Choroid plexus epithelial cell (primary cell): ENCODE results near the gene RAB6A.

ENCODE experiments used
- DNase-seq: peaks from one replicate; pipeline ENCODE4 v3.0.0-alpha.2; 2010; ENCODE audit warnings: low read depth
- H3K4me3 ChIP-seq: 2 replicates; pipeline ENCODE4 v1.5.1; 2011; ENCODE audit warnings: low read depth, mild to moderate bottlenecking, control low read depth, low read length, moderate library complexity
- TF ChIP-seq, protein P1 (sequence below): conservative IDR thresholded peaks from 2 replicates; pipeline ENCODE4 v1.5.1; 2011; ENCODE audit warnings: low read depth, mild to moderate bottlenecking, control low read depth, inconsistent platforms, low read length, moderate library complexity

RAB6A gene

DNA sequence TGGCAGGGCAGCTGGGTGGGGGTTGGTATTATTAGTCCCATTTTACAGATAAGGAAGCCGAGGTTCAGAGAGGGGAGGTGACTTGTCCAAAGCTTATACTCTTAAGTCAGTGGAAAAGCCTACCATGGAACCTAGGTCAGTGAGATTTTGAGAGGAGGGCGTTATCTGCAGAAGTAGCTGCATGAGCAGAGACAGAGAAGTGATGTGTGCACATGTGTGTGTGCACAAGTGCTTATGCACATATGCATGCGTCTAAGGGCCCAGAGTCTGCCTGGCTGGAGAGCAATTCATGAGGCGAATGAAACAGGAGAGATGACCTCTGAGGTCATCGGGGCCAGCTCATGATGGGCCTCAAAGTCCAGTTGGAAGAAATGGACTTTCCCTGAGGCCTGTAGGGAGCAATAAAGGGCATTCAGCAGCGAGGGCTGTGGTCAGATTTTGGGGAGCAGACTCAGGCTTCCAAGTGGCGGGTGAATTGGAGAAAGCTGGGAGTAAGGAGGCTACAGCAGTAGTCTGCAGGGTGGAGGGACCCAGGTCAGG lies 106.3 kb downstream of the RAB6A start:
- H3K4me3 ChIP-seq, result no peak overlapping the region
- TF ChIP-seq, protein P1, sequence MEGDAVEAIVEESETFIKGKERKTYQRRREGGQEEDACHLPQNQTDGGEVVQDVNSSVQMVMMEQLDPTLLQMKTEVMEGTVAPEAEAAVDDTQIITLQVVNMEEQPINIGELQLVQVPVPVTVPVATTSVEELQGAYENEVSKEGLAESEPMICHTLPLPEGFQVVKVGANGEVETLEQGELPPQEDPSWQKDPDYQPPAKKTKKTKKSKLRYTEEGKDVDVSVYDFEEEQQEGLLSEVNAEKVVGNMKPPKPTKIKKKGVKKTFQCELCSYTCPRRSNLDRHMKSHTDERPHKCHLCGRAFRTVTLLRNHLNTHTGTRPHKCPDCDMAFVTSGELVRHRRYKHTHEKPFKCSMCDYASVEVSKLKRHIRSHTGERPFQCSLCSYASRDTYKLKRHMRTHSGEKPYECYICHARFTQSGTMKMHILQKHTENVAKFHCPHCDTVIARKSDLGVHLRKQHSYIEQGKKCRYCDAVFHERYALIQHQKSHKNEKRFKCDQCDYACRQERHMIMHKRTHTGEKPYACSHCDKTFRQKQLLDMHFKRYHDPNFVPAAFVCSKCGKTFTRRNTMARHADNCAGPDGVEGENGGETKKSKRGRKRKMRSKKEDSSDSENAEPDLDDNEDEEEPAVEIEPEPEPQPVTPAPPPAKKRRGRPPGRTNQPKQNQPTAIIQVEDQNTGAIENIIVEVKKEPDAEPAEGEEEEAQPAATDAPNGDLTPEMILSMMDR, result no peak
- no peak for DNase-seq

DNA sequence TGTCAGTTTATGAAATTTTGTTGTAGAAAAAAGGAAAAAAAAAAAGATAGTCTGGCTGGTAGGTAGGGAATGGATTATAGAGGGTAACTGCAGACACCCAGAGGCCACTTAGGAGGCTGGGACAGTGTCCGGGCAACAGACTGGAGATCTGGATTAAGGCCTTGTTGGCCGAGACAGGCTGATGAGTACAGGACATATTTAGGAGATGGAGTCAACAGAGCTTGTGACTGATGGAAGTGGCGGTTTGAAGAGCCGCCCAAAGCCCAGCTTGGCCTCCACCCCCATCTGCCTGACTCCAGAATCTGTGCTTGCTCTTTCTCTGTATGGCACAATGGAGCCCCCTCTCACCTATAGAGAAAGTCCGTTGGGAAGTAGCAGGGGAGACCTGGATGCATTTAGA lies 106.9 kb downstream of the RAB6A start:
- H3K4me3 ChIP-seq, result no peak overlapping the region
- TF ChIP-seq, protein P1, result no peak
- DNase-seq, result no peak

- no peak for DNase-seq
- H3K4me3 ChIP-seq, result no peak overlapping the region
- TF ChIP-seq, protein P1, result no peak
Observed at GRCh38 chr11:73652856-73653559, 107.9 kb downstream of the RAB6A start.

DNA sequence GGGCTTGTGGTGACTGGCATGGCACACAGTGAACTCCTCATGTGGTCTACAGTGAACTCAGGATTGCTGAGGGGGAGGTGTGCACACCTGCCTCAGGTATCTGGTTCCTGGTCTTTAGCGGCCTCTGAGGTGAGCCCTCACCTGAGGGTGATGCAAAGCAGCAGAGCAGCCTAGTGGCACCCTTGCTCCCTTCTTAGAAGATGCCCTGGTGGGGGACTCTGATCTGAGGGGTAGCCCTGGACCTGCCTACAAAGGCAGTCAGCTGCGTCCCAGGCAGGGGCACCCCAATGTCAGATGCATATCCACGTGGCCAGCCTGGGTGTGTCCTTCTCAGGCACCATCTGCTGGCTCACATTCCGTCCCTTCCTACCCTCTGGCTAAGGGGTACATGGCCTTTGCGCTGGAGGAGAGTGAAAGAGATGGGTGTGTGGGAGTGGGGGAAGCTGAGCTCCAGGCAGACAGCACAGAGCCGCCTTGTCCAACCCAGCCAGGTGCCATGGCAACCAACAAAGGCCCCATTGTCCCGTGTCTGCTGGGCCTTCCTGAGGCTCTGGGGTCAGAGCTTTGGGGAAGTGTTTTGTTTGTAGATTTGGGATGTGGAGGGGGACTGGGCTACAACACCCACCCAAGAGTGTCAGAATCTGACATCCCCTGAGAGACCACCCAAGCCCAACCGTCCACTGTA lies 108.7 kb downstream of the RAB6A start:
- no peak for DNase-seq
- TF ChIP-seq, protein P1, result no peak
- H3K4me3 ChIP-seq, result no peak overlapping the region

DNA sequence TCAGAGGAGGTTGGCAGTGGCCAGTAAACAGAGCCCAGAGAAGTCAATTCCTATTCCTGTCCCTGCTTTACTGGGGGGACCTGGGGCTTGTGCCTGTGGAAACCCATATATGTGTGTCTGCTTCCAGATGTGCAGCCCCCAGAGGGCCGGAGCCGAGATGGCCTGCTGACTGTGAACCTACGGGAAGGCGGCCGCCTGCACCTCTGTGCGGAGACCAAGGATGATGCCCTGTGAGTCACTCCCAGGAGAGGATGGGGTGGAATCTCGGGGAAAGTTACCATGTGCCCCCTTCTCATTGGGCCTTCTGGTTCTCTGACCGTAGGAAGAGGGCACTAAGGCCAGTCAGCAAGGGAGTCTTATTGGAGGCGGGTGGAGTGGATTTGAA lies 109.2 kb downstream of the RAB6A start:
- TF ChIP-seq, protein P1, result no peak
- no peak for DNase-seq
- no peak overlapping the region for H3K4me3 ChIP-seq

DNA sequence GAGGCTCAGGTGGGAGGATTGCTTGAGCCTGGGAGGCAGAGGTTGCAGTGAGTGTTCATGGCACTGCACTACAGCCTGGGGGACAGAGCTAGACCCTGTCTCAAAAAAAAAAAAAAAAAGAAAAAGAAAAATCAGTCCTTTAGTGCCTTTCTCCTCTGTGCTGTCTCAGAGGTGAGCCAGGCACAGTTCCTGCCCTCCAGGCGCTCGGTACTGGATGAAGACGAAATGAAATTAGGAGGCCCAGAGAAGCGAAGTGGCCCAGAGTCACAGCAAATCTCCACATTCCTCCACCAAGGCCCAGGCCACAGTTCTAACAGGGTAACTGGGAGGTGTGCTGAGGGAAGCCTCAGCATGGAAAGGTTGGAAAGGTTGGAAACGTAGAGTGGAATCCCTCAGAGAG lies 109.6 kb downstream of the RAB6A start:
- TF ChIP-seq, protein P1, result no peak
- DNase-seq, result no peak
- no peak overlapping the region for H3K4me3 ChIP-seq

DNA sequence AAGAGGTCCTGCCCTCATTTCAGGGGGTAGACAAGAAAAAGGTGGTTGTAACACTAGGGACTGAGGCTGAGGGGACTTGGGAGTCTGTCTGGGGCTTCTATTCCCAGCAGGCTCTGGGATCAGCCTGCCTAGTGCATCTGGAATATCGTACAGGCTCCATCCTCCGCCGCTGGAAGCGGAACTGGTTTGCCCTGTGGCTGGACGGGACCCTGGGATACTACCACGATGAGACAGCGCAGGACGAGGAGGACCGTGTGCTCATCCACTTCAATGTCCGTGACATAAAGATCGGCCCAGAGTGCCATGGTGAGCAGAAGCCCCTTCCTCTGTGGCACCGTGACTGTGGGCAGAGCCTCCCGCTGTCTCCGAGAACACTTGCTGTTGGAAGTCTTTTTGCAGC lies 110.5 kb downstream of the RAB6A start:
- DNase-seq, result no peak

More for the DNA sequence above, 110.5 kb downstream of the RAB6A start:
- TF ChIP-seq, protein P1, result no peak
- H3K4me3 ChIP-seq, result no peak overlapping the region
